Urothelium cell line (cell line): Measurements from ENCODE around the gene RDH13.
A peak's percentile ranks its signal among the peaks of the same experiment; 100 is the strongest.

ENCODE experiments used
- DNase-seq: peaks from one replicate; pipeline ENCODE4 v3.0.0; 2011; ENCODE audit warnings: low spot score, mixed read lengths
- FAIRE-seq: peaks from 2 replicates; lab custom pipeline; 2011; peaks lifted over from hg19 to GRCh38; lab: Jason Lieb, UNC

The RDH13 gene

DNA sequence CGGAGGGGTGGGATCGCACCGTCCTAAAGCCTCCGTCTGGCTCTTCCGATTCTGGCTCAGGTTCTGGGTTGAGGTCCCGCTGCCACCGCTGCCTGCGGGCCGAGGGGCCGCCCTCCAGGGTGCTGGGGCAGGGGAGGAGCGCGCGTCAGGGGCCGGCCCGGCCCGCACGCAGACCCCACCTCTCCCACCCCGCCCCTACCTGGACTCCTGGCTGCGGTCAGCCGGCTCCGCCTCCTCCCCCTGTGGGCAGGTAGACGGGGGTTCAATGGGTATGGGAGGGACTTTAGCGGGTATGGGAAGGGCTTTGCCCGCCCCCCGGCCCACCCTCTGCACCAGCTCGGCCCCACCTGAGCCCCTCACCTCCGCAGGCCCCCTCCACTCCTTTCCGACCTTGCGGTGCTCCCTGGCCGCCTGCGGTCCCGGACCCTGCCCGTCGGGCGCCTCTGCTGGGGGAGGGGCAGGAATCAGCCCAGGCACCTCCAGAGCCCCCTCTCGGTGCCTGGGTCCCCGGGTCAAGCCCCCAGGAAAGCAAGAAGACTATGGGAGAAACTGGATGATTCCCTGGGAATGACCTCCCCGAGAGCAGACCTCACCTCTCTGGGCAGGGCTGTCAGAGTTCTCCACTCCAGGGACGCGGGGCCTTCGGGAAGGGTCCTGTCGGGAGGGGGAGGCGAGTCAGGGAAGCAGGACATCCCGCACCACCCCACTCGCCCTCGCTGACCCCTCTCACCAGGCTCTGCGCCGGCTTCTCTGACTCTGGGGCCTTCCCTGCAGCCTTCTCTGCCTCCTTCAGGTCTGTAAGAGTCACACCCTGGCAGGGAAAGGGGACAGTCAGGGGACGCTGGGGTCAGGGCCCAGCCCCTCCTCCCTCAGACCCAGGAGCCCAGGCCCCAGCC is 29.7 kb upstream of the RDH13 start:
- FAIRE-seq, result no peak

DNA sequence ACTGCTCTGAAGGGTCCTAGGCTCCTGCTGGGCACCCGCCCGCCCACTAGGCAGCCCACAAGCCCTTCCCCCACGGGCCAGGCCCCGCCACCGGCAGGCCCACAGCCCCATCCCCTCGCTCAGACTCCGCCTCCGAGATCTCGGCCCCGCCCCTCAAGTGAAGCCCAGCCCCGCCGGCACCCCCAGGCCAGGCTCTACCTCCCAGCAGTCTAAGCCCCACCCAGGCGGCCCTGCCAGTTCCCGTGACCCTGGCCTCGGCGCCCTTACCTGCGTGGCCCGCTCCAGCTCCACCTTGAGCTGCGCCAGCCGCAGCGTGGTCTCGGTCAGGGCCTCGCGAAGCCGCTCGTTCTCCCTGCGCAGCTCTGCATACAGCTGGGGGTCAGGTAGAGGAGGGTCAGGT is 29.0 kb upstream of the RDH13 start:
- FAIRE-seq, result no peak
- no peak for DNase-seq

More for the DNA sequence above, 29.7 kb upstream of the RDH13 start:
- DNase-seq, result no peak

GRCh38 chr19:55091126-55091910 is 28.4 kb upstream of the RDH13 start:
- FAIRE-seq, result no peak

GRCh38 chr19:55090564-55090963 is 27.6 kb upstream of the RDH13 start:
- DNase-seq (no peak), FAIRE-seq (no peak)

More at GRCh38 chr19:55091126-55091910, 28.4 kb upstream of the RDH13 start:
- no peak for DNase-seq

- FAIRE-seq, result no peak
- DNase-seq, result no peak
Observed at GRCh38 chr19:55089342-55089944, 26.5 kb upstream of the RDH13 start.

GRCh38 chr19:55088543-55089341 is 25.8 kb upstream of the RDH13 start:
- no peak for FAIRE-seq
- DNase-seq, result peak; percentile 79

- DNase-seq (no peak), FAIRE-seq (no peak)
Observed at GRCh38 chr19:55088021-55088451, 25.1 kb upstream of the RDH13 start.

DNA sequence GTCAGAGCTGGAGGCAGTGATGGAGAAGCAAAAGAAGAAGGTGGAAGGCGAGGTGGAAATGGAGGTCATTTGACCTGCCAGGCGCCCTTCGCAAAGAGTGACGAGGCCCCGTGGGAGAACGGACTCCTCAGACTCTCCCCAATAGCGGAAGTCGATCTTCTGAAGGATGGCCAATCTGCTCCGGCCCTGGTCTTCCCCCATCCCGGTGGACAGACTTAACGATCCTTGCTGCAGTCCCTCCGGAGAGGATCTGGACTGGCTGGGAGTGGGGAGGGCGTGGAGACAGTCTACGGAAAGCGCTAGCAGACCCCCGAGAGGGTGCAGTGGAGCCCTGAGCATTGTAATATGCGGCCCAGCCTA is 24.6 kb upstream of the RDH13 start:
- DNase-seq (no peak), FAIRE-seq (no peak)

DNA sequence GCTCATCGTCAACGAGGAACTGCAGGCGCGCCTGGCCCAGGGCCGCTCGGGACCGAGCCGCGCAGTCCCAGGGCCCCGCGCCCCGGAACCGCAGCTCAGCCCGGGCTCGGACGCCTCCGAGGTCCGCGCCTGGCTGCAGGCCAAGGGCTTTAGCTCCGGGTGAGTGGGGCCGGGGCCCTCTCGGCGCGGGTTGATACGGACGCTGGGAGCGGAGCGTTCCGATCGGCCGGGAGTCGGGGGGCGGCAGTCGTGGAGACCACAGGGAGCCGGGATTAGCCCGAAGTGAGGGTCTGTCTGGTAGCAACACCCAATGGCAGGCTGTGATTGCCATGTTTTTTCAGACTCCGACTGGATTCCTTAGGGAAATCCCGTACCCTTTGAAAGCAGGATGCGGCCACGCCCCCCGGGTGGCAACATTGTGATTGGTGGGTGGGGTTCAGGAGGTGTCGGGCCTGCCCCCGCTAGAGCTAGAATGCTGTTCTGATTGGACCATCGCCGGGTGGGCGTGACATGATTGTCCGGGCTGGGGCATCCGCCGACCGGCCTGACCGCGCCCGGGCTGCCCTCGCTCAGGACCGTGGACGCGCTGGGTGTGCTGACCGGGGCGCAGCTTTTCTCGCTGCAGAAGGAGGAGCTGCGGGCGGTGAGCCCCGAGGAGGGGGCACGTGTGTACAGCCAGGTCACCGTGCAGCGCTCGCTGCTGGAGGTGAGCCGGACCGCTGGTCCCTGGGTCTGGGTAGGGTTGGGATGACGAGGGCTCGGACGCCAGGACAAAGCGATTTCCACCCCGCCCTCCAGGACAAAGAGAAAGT is 24.0 kb upstream of the RDH13 start:
- no peak for DNase-seq
- FAIRE-seq, result no peak

- FAIRE-seq (no peak), DNase-seq (no peak)
Observed at GRCh38 chr19:55085923-55086715, 23.2 kb upstream of the RDH13 start.

DNA sequence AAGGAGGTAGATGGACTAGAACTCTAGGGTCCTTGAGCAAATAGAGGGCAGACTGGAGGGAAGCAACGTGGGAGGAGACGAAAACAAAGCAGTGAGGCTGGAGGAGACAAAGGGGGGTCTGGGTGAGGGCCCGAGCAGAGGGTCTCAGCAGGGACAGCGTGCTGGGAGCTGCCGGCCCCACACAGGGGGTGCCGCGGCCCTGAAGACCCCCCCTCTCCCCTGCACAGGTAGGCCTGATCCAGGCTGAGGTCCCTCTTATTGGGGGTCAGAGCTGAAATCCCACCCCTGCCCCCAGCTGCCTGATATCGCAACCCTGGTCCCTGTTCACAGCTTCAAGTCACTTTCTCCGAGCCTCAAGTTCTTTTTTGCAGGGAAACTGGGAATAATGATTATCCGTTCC is 21.5 kb upstream of the RDH13 start:
- no peak for FAIRE-seq
- DNase-seq, result no peak

DNA sequence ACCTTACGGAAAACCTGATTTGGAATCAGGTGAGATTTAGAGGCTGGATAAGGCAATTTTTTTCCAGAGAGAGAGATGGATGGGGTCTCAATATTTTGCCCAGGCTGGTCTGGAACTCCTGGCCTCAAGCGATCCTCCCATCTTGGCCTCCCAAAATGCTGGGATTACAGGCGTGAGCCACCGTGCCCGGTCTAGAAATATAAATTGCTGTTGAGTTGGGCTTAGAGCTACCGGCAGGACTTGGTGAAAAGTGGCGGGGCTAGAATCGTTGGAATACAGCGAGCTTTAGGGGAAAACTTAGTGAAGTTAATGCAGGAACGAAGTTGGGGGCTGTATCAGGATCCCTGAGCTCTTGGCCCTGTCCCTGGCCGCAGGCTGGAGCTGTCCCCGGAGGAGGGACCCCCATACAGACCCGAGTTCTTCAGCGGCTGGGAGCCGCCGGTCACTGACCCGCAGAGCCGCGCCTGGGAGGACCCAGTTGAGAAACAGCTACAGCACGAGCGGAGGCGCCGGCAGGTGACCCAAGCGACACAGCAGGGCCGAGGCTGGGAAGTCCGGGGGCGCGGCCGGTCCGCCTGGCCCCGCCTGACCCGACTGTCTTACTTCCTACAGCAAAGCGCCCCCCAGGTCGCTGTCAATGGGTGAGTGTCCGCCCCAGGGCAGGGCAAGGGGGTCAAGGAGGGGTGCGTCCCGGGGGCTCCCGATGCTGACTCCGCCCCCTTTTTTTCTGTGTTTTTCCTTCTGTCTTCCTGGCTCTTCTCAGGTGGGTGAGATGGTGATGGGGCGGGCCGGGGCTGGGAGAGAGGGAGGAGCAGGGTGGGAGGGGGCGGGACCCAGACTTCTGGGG is 20.3 kb upstream of the RDH13 start:
- DNase-seq (no peak), FAIRE-seq (no peak)

DNA sequence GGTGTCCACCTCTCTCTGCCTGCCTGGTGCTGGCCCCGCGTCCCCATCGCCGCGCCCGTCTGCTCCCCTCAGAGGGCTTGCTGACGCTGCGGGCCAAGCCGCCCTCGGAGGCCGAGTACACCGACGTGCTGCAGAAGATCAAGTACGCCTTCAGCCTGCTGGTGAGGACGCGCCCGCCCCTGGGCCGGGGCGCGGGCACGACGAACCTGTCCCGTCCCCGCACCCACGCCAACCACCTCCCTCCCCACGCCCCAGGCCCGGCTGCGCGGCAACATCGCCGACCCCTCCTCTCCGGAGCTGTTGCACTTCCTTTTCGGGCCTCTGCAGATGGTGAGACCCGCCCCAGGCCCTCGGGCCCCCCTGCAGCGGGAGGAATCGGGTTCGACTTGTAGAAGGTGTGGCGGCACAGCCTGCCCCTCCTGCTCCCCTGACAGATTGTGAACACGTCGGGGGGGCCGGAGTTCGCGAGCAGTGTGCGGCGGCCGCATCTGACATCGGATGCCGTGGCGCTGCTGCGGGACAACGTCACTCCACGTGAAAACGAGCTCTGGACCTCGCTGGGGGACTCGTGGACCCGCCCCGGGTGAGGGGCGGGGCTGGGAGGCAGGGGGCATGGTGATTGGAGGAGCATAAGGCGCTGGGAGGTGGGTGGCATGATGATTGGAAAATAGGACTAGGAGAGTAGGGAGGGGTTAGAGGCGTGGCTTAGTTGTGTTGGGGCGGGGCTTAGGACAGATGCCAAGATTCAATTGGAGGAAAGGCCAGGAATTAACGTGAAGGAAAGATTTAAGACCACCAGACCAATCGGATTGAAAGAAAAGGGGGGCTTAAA is 19.3 kb upstream of the RDH13 start:
- FAIRE-seq (no peak), DNase-seq (no peak)

GRCh38 chr19:55081770-55082019 is 18.7 kb upstream of the RDH13 start:
- FAIRE-seq, result no peak
- no peak for DNase-seq

- no peak for FAIRE-seq
Observed at GRCh38 chr19:55080968-55081769, 18.2 kb upstream of the RDH13 start.

GRCh38 chr19:55080121-55080967 is 17.4 kb upstream of the RDH13 start:
- DNase-seq (peak; percentile 44), FAIRE-seq (peak; percentile 58)

More at GRCh38 chr19:55080968-55081769, 18.2 kb upstream of the RDH13 start:
- DNase-seq, result no peak
